RWPE1 (cell line): ENCODE data around the gene BEST4.
"Not testable (repeated sequence)": the region's sequence is repeated elsewhere in the genome, so short reads cannot be mapped to it uniquely, and the experiment has no call there.

ENCODE experiments used
- CTCF ChIA-PET: fragments of 350-600 bp; sonication (Branson Sonifier 250); formaldehyde crosslinking; extraction: SDS; loops from one replicate; lab custom pipeline; 2021; lab: Yijun Ruan, JAX
- POLR2A ChIA-PET: fragments of 400-600 bp; formaldehyde crosslinking; extraction: SDS; loops from one replicate; lab custom pipeline; 2020; ENCODE audit warnings: antibody characterized with exemption; ENCODE audit not compliant: low non-redundant PET; lab: Yijun Ruan, JAX
- DNase-seq: peaks from one replicate; pipeline ENCODE4 v3.0.0; 2012; ENCODE audit warnings: low spot score
- H3K27ac ChIP-seq: fragments of 450-650 bp; 2 replicates; pipeline ENCODE4 v1.5.1; 2017
- TF ChIP-seq, protein P1 (sequence below): fragments of 450-650 bp; conservative IDR thresholded peaks from 2 replicates; pipeline ENCODE4 v1.5.1; 2017; ENCODE audit warnings: low read depth, mild to moderate bottlenecking

Gene BEST4

DNA sequence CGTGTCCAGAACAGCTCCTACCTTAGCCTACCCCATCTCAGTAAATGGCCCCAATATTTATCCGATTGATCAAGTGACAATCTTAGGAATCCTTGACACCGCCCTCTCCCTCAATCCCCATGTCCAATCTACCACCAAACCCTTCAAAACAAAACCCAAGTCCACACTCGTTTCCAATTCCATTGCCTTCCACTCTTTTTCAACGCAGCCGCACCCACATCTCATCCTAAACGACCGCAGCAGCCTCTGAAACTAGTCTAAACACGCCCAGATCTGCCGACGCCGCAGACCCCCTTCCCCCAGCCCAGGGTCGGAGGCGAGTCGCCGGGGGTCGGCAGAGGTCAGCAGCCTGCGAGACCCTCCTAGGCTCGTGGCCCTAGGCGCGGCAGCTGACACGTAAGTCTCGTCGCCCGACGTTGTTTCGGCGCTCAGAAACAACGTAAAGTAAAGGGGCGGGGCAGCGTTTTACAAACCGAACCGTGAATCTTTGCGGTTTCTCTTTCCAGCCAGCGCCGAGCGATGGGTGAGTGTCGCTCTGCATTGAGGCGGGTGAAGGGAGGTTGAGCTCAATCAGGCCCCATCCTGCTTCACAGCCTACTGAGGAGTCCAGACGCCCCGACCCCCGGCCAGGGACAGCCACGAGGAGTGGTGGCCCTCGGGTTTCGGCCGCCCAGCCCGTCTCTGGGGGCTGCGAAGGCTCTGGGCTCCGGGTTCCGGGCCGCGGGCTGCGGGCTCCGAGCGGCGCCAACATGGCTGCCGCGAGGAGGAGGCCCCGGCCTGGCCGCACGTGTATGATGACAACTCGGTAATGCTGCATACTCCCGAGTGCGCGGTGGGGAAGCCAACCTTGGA, 12.7 kb downstream of the BEST4 start, which contains the start of gene RPS8:
TSS of gene RPS8 (plus strand) at position 463 of the 852 bp plus-strand sequence. CDS start at position 520, 57 bp downstream.
- ChIA-PET CTCF (no interaction called here), POLR2A (interaction anchor here (0.5 to 1.6 kb wide), 6 partner anchors 15 to 1562 kb away, joined by 3 to 8 read pairs (median 4); partner anchors contain the start of gene PLK3)
- peak within 1 kb of the TSS; percentile 89 for H3K27ac ChIP-seq
- TF ChIP-seq, protein P1, sequence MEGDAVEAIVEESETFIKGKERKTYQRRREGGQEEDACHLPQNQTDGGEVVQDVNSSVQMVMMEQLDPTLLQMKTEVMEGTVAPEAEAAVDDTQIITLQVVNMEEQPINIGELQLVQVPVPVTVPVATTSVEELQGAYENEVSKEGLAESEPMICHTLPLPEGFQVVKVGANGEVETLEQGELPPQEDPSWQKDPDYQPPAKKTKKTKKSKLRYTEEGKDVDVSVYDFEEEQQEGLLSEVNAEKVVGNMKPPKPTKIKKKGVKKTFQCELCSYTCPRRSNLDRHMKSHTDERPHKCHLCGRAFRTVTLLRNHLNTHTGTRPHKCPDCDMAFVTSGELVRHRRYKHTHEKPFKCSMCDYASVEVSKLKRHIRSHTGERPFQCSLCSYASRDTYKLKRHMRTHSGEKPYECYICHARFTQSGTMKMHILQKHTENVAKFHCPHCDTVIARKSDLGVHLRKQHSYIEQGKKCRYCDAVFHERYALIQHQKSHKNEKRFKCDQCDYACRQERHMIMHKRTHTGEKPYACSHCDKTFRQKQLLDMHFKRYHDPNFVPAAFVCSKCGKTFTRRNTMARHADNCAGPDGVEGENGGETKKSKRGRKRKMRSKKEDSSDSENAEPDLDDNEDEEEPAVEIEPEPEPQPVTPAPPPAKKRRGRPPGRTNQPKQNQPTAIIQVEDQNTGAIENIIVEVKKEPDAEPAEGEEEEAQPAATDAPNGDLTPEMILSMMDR = no peak
- DNase-seq = peak; percentile 78

DNA sequence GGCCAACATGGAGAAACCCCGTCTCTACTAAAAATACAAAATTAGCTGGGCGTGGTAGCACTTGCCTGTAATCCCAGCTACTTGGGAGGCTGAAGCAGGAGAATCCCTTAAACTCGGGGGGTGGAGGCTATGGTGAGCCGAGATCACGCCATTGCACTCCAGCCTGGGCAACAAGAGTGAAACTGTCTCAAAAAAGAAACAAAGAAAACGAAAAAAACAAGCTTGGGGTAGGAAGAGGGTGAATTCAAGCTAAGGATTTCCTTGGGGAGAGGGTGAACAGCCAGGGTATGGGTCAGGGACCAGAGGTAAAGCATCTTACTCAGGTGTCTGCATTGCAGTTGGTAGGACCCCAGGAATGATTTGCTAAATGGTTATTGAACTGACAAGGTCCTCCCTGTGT, 21.5 kb downstream of the BEST4 start:
- ChIA-PET POLR2A (interaction anchor here (0.6 kb wide), 1 partner anchor 59 kb away, joined by 3 read pairs; no protein-coding TSS in a partner anchor), CTCF (interaction anchor here (1.0 to 1.1 kb wide), 2 partner anchors 20 to 35 kb away, joined by 3 read pairs; no protein-coding TSS in a partner anchor)
- peak overlapping the region; percentile 29 for H3K27ac ChIP-seq
- DNase-seq = not testable (repeated sequence)

DNA sequence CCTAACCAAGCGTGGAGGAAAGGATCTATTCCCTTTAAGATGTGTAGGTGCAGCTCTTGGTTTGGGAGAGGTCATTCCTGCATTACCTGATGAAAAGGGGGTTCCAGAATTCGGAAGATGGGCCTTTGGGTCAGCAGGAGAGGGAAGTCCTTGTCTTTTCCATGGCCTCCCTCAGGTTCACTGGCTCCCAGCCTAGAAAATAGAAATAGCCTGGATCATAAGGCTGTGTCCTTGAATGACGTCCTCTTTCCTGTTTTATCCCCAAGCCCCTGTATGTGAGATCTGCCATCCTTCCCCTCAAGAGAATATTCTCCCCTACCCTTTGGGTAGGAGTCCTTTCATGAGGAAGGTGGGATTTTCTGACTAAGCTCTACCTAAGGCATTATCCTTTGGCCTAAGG, 27.1 kb downstream of the BEST4 start:
- no peak for DNase-seq
- ChIA-PET POLR2A (interaction anchor here (1.2 kb wide), 1 partner anchor 14 kb away, joined by 3 read pairs; no protein-coding TSS in a partner anchor), CTCF (no interaction called here)
- TF ChIP-seq, protein P1 = no peak
- 0 out of 2 replicates have a peak overlapping the region, but pooled peaks have one; percentile 0 for H3K27ac ChIP-seq

DNA sequence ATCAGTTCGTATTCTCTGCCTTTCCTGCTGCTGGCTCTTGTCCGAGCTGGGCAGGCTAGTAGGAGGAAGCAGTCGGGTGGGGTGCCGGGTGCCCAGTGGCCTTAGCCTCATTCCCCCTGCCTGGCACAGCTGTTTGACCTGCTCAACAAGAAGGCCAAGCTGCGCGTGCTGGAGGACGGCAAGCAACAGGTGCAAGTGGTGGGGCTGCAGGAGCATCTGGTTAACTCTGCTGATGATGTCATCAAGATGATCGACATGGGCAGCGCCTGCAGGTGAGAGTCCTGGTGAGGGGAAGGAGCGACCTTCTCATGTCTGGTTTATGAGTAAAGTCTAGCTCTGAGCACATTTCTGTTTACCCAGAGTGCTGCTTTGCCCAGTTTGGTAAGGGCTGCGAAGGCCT, 28.9 kb downstream of the BEST4 start:
- ChIA-PET POLR2A (no interaction called here), CTCF (interaction anchor here (0.6 to 0.7 kb wide), 2 partner anchors 28 to 1581 kb away, joined by 3 to 4 read pairs; partner anchors contain the start of gene RNU5D-1)
- TF ChIP-seq, protein P1 = no peak
- DNase-seq = no peak
- no peak overlapping the region for H3K27ac ChIP-seq

DNA sequence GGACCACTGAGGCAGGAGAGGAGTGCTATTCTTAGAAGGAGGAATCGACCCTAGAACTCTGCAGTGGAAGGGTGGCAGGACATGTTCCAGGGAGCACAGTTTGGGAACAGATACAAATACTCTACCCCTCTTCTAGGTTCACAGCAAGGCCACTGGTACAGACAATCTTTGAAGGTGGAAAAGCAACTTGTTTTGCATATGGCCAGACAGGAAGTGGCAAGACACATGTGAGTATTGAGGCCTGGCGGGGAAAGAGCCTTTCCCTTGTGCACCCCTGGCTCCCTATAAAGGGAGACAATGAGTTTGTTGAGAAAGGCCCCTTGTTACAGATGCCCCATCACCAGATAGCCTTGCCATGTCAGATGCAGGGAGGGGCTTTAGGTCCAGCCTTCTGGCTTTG, 30.6 kb downstream of the BEST4 start:
- no peak overlapping the region for H3K27ac ChIP-seq
- CTCF ChIA-PET = no interaction called here
- DNase-seq = no peak
- TF ChIP-seq, protein P1 = no peak
- POLR2A ChIA-PET = no interaction called here

DNA sequence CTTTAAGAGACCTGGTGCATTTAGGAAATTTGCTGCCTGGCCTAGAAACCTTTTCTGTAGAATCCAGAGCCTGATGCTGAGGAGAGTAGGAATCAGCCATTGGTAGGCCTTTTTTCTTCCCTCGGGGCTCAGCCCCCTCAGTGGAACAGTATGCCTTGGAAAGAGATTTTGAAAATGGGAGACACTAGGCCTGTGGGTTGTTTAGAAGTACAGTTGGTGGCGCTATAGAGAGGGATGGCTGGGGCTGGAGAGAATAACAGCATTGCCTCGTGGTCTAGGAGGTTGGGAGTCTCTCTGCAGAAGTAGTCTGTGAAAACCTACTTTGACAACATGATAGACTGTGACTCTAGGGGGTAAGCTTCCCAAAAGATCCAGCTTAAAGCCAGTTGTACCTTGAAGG, 40.1 kb downstream of the BEST4 start:
- no peak overlapping the region for H3K27ac ChIP-seq
- POLR2A ChIA-PET = no interaction called here
- no peak for DNase-seq
- TF ChIP-seq, protein P1 = no peak
- CTCF ChIA-PET = interaction anchor here (0.6 to 0.7 kb wide), 2 partner anchors 109 to 1483 kb away, joined by 4 to 7 read pairs; no protein-coding TSS in a partner anchor

DNA sequence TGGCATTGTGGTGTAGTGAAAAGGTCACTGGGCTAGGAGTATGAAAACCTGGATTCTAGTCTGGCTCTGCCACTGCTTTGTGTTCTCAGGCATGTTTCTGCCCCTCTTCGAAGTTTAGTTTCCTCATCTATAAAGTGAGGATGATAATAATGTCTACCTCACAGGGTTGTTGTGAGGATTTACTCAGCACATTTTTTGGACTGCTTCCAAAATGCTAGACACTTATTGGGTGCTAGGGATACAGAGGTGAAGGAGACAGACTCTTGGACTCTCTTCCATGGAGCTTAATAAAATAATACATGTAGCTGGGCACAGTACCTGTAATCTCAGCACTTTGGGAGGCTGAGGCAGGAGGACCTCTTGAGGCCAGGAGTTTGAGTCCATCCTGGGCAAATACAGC, 44.8 kb downstream of the BEST4 start:
- TF ChIP-seq, protein P1 = no peak
- CTCF ChIA-PET = interaction anchor here (0.6 to 0.9 kb wide), 2 partner anchors 12 kb away, joined by 3 read pairs; partner anchors contain the start of gene RNU5D-1
- no peak for DNase-seq
- POLR2A ChIA-PET = no interaction called here
- peak overlapping the region; percentile 52 for H3K27ac ChIP-seq
